GM19452 (cell line): ENCODE data around the gene TBC1D14.

Experiments
- ATAC-seq: cut with Tn5 transposase; IDR thresholded peaks from one replicate; pipeline ENCODE4 v1.9.1; 2021; ENCODE audit not compliant: unreplicated experiment

Gene TBC1D14

GRCh38 chr4:6944301-6945051 is 34.9 kb downstream of the TBC1D14 start:
- no peak for ATAC-seq

GRCh38 chr4:6945052-6945409 is 35.4 kb downstream of the TBC1D14 start:
- no peak for ATAC-seq

GRCh38 chr4:6946497-6946896 is 36.9 kb downstream of the TBC1D14 start:
- ATAC-seq = no peak

- no peak for ATAC-seq
These were observed 38.5 kb downstream of the TBC1D14 start for GRCh38 chr4:6948134-6948460.

GRCh38 chr4:6951880-6952381 is 42.3 kb downstream of the TBC1D14 start:
- no peak for ATAC-seq

- ATAC-seq = no peak
These were observed 44.2 kb downstream of the TBC1D14 start for GRCh38 chr4:6953751-6954380.

- ATAC-seq = no peak
These were observed 45.8 kb downstream of the TBC1D14 start for GRCh38 chr4:6955261-6955911.

- ATAC-seq = no peak
These were observed 46.4 kb downstream of the TBC1D14 start for GRCh38 chr4:6956087-6956433.

GRCh38 chr4:6956434-6957147 is 47.0 kb downstream of the TBC1D14 start:
- ATAC-seq = no peak

GRCh38 chr4:6957148-6957520 is 47.5 kb downstream of the TBC1D14 start:
- no peak for ATAC-seq

GRCh38 chr4:6957994-6958393 is 48.4 kb downstream of the TBC1D14 start:
- ATAC-seq = no peak

- ATAC-seq = no peak
These were observed 49.6 kb downstream of the TBC1D14 start for GRCh38 chr4:6959261-6959660.

- no peak for ATAC-seq
These were observed 50.5 kb downstream of the TBC1D14 start for GRCh38 chr4:6960154-6960553.

- no peak for ATAC-seq
These were observed 51.2 kb downstream of the TBC1D14 start for GRCh38 chr4:6960628-6961412.

GRCh38 chr4:6961496-6962210 is 52.0 kb downstream of the TBC1D14 start:
- ATAC-seq = no peak

- no peak for ATAC-seq
These were observed 52.8 kb downstream of the TBC1D14 start for GRCh38 chr4:6962211-6963041.

GRCh38 chr4:6963139-6963611 is 53.5 kb downstream of the TBC1D14 start:
- no peak for ATAC-seq

- ATAC-seq = no peak
These were observed 55.2 kb downstream of the TBC1D14 start for GRCh38 chr4:6964858-6965257.

- no peak for ATAC-seq
These were observed 55.7 kb downstream of the TBC1D14 start for GRCh38 chr4:6965329-6965728.
